ENCODE measurements around the gene ANO7. TPM values are rescaled to one million over a fixed set of nuclear protein-coding genes. Genes with fewer than 3 reads are reported as not detected.

The ANO7 gene
- total RNA-seq, 1 donor: 0.43 TPM

DNA sequence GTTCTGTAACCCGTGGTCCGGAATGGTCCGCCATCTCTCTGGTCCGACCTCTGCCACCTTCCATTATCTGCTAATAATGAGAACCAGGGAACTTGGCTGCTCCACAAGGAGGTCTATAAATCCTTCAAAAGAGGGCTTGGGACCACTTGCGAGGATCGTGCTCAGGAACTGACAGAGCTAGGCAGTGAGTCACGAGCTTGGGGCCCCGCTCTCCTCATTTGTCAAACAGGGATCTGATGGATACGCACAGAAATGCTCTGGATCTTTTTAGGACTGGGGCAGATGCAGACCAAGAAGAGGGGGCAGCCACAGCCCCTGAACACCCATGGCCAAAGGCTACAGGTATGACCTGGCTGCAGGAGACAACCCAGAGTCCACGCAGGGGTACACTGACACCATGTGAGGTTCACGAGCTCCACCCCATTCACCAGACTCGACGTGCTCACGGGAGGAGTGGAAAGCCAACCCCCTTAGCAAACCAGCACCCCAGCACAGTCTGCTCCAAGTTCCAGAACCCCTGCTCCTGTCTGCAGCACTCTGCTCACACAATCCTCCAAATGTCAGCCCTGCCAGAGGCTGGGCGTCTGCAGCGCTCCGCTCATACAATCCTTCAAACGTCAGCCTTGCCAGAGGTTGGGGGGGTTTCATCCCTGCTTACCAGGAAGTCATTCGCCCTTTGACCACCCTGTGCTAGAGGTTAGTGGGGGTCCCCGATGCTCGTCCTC is 45.8 kb downstream of the ANO7 start:
- no peak for DNase-seq (ENCODE audit: low read depth)
- TF ChIP-seq, protein P1, sequence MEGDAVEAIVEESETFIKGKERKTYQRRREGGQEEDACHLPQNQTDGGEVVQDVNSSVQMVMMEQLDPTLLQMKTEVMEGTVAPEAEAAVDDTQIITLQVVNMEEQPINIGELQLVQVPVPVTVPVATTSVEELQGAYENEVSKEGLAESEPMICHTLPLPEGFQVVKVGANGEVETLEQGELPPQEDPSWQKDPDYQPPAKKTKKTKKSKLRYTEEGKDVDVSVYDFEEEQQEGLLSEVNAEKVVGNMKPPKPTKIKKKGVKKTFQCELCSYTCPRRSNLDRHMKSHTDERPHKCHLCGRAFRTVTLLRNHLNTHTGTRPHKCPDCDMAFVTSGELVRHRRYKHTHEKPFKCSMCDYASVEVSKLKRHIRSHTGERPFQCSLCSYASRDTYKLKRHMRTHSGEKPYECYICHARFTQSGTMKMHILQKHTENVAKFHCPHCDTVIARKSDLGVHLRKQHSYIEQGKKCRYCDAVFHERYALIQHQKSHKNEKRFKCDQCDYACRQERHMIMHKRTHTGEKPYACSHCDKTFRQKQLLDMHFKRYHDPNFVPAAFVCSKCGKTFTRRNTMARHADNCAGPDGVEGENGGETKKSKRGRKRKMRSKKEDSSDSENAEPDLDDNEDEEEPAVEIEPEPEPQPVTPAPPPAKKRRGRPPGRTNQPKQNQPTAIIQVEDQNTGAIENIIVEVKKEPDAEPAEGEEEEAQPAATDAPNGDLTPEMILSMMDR (IDR thresholded peaks at IDR 0.05; ENCODE audit: insufficient read depth, low read depth, low read length): no peak
- H3K4me3 ChIP-seq (ENCODE audit: low read depth, low read length): no peak overlapping the region

DNA sequence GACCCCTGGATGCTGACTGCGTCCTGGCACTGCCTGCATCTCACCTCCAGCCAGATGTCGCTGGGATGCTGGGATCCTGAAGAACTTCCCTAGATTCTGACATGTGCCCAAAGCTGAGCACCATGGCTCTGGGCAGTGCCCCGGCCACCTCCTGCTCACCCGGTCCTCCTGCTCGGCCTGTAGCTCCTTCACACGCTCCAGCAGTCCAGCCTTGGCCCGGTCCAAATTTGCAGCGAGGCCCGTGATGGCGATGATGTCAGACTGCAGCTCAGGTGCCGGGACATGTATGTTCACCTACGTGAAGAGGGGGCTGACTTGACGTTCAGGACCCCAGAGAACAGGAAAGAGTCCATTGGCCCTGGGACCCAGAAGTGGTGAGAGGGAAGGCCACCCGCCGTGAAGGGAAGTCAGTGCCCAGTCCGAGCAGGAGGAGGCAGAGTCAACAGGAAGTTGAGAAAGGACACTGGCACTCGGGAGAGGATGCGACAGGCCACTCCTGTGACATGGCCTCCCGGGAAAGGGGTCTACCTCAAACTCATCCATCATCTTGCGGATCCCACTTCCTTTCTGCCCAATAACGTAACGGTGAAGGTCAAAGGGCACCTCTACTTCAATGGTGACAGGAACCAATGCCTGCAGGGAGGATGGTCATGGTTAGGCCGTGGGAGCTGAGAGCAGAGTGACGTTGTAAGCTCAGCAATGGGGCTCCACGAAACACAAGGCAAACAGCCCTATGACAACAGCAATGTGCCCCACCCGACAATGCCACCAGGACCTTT is 46.7 kb downstream of the ANO7 start:
- DNase-seq (ENCODE audit: low read depth): no peak
- no peak overlapping the region for H3K4me3 ChIP-seq (ENCODE audit: low read depth, low read length)
- TF ChIP-seq, protein P1 (IDR thresholded peaks at IDR 0.05; ENCODE audit: insufficient read depth, low read depth, low read length): no peak

DNA sequence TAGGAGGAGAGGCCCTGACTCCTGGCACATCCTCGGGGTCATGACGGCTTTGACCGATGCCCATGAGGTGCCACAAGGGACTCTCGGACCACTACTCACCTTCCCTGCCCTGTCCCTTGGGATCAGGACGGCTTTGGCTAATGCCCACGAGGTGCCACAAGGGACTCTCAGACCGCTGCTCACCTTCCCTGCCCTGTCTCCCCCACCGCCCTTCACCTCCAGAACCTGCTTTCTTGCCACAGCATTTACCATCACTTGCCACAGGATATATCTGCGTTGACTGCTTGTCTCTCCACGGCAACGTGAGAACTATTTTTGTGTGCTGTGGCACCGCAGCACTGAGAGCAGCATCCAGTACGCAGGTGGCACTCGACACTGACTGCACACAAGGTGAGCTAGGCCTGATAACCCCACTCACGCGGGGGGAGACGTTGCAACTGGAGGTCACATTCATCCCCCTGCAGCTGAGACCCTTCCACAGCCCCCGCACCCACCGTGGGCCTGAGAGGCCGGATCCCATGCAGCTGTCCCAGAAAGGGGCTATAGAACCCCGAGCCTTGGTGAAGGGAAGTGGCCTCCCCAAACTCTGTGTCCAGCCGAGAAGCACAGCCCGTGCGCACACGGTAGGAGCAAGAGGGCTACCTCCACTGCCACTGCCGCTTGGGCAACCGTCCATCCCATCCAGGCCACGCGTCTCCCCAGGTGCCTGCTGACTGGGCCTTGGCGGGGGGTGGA is 47.5 kb downstream of the ANO7 start:
- TF ChIP-seq, protein P1 (IDR thresholded peaks at IDR 0.05; ENCODE audit: insufficient read depth, low read depth, low read length): no peak
- no peak overlapping the region for H3K4me3 ChIP-seq (ENCODE audit: low read depth, low read length)
- no peak for DNase-seq (ENCODE audit: low read depth)

DNA sequence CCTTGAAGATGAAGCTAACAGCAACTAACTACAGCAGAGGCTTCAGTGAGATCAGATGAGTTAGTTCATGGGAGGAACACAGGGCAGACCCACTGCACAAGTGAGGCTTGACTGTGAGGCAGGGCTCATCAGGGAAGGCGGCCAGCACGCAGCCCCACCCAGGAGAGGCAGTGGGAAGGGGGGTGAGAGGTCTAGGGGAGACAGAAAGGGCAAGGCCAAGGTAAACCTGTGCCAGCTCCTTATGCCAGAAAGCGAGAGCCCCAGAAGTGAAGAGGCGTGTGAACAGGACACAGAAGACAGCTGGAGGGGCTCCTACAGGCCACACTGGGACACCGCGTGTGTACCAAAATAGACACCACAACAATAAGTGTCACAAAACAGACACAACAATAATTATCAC is 48.6 kb downstream of the ANO7 start:
- no peak overlapping the region for H3K4me3 ChIP-seq (ENCODE audit: low read depth, low read length)
- DNase-seq (ENCODE audit: low read depth): no peak

DNA sequence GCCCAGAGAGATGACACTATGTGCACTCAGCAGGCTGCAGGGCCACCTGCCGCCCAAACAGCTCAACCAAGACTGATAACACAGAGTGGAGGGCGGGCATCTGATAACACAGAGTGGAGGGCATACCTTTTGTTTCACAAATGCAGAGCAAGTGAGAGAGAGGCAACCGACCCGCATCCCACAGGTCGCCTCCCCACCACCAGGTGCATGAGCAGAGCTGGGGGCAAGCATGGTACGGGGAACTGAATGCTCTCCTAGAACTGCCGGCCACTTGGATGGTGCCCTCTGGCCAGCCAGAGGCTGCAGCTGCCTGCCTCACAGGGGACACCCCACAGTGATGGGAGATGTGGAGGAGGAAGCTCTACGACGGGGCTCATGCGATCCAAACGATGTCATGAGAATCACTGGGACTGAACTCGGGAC is 49.5 kb downstream of the ANO7 start:
- no peak for DNase-seq (ENCODE audit: low read depth)

More for the DNA sequence above, 48.6 kb downstream of the ANO7 start:
- TF ChIP-seq, protein P1 (IDR thresholded peaks at IDR 0.05; ENCODE audit: insufficient read depth, low read depth, low read length): no peak

DNA sequence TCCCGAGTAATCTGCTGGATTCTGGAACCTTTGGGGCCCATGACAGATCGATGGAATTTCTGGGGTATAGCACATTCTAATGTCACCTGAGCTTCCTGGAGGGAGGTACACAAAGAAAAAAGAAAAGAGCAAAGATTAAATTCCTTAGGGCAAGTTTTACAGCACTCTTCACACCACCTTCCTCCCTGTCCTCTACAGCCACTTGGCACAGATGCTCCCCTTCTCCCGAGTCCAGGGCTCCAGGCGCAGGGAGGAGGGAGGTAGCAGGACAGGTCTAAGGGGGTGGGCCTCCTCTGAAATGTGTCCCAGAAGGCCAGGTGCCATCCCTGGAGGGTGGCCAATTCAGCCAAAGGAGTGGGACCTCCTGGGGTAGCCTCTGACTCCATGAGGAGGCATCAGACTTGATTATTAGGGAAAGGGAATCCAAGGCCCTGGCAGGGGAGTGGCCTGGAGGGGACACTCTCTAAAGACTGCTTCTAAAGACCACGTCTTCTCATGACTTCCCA is 50.3 kb downstream of the ANO7 start:
- TF ChIP-seq, protein P1 (IDR thresholded peaks at IDR 0.05; ENCODE audit: insufficient read depth, low read depth, low read length): no peak
- no peak for DNase-seq (ENCODE audit: low read depth)
- H3K4me3 ChIP-seq (ENCODE audit: low read depth, low read length): no peak overlapping the region

More for the DNA sequence above, 49.5 kb downstream of the ANO7 start:
- TF ChIP-seq, protein P1 (IDR thresholded peaks at IDR 0.05; ENCODE audit: insufficient read depth, low read depth, low read length): no peak
- H3K4me3 ChIP-seq (ENCODE audit: low read depth, low read length): no peak overlapping the region
